Measurements from ENCODE around the gene CCDC138. TPM values are rescaled to one million over a fixed set of nuclear protein-coding genes. Genes with fewer than 3 reads are reported as not detected.

CCDC138 gene
- total RNA-seq, 1 donor from 2014 or later = 2.9 TPM

GRCh38 chr2:108921096-108922030 lies 134.8 kb downstream of the CCDC138 start:
- no peaks in the 10 kb centered on the region for H3K36me3 ChIP-seq
- H3K27ac ChIP-seq = no peak overlapping the region
- no peak overlapping the region for H3K4me3 ChIP-seq
- ATAC-seq (no peak), DNase-seq (peak; percentile 52)
- intact Hi-C loops (cut with DNase I) = no loop called here
- TF ChIP-seq CTCF (IDR thresholded peaks at IDR 0.05) = no peak
- no peaks in the 10 kb centered on the region for H3K27me3 ChIP-seq
- no peaks in the 10 kb centered on the region for H3K9me3 ChIP-seq
- no peaks in the 10 kb centered on the region for H3K4me1 ChIP-seq

GRCh38 chr2:108922141-108922915 lies 135.8 kb downstream of the CCDC138 start:
- no peaks in the 10 kb centered on the region for H3K9me3 ChIP-seq
- ATAC-seq (no peak), DNase-seq (no peak)
- no peaks in the 10 kb centered on the region for H3K4me1 ChIP-seq
- no peak overlapping the region for H3K27ac ChIP-seq
- no peaks in the 10 kb centered on the region for H3K36me3 ChIP-seq
- no peak overlapping the region for H3K4me3 ChIP-seq
- intact Hi-C loops (cut with DNase I) = no loop called here
- TF ChIP-seq CTCF (IDR thresholded peaks at IDR 0.05) = no peak
- no peaks in the 10 kb centered on the region for H3K27me3 ChIP-seq

- Histone ChIP-seq H3K27ac (no peak overlapping the region), H3K9me3 (no peaks in the 10 kb centered on the region), H3K27me3 (no peaks in the 10 kb centered on the region), H3K36me3 (no peaks in the 10 kb centered on the region), H3K4me3 (no peak overlapping the region), H3K4me1 (no peaks in the 10 kb centered on the region)
- ATAC-seq (peak; percentile 19), DNase-seq (peak; percentile 57)
- TF ChIP-seq CTCF (IDR thresholded peaks at IDR 0.05) = no peak
- intact Hi-C loops (cut with DNase I) = no loop called here
Observed at GRCh38 chr2:108923019-108923700, 136.6 kb downstream of the CCDC138 start.

- DNase-seq (peak; percentile 40), ATAC-seq (no peak)
- intact Hi-C loops (cut with DNase I) = no loop called here
- H3K9me3 ChIP-seq = no peaks in the 10 kb centered on the region
- H3K27me3 ChIP-seq = no peaks in the 10 kb centered on the region
- H3K4me1 ChIP-seq = no peaks in the 10 kb centered on the region
- no peak overlapping the region for H3K27ac ChIP-seq
- no peak for TF ChIP-seq CTCF (IDR thresholded peaks at IDR 0.05)
- no peaks in the 10 kb centered on the region for H3K36me3 ChIP-seq
- H3K4me3 ChIP-seq = no peak overlapping the region
Observed at GRCh38 chr2:108923736-108924579, 137.4 kb downstream of the CCDC138 start.

Measured in upper lobe of right lung (tissue), 1 donor.